Keratinocyte (primary cell): ENCODE results near the gene GMEB2. TPM values are rescaled to one million over a fixed set of nuclear protein-coding genes. Genes with fewer than 3 reads are reported as not detected.

Experiments
- DNase-seq: peaks from one replicate; pipeline ENCODE4 v3.0.0-alpha.2; 2011; ENCODE audit warnings: low read depth, missing footprints, low spot score
- FAIRE-seq: peaks from 2 replicates; lab custom pipeline; 2011; peaks lifted over from hg19 to GRCh38; lab: Jason Lieb, UNC
- H2AFZ ChIP-seq: 2 replicates; pipeline ENCODE4 v1.6.0; 2012; ENCODE audit warnings: low read length, control low read depth, inconsistent platforms; ENCODE audit not compliant: control insufficient read depth
- H3K27ac ChIP-seq: 2 replicates; pipeline ENCODE4 v1.5.1; 2011; ENCODE audit warnings: low read length; ENCODE audit not compliant: control insufficient read depth, insufficient read depth
- H3K27me3 ChIP-seq: 3 replicates; pipeline ENCODE4 v1.6.0; 2011; ENCODE audit warnings: low read length; ENCODE audit not compliant: control insufficient read depth, insufficient read depth; ENCODE audit errors: extremely low read depth
- H3K36me3 ChIP-seq, 2 experiments: 2 replicates in 1 of 2; 3 replicates in 1 of 2; pipeline ENCODE4 v1.5.1; 2011; ENCODE audit warnings: low read length in 2 of 2, mild to moderate bottlenecking in 1 of 2; ENCODE audit not compliant: control insufficient read depth in 2 of 2, insufficient read depth in 2 of 2; ENCODE audit errors: extremely low read depth in 1 of 2
- H3K4me1 ChIP-seq: 3 replicates; pipeline ENCODE4 v1.5.1; 2011; ENCODE audit warnings: low read length; ENCODE audit not compliant: control insufficient read depth, insufficient read depth; ENCODE audit errors: extremely low read depth
- H3K4me2 ChIP-seq: 3 replicates; pipeline ENCODE4 v1.6.0; 2011; ENCODE audit warnings: low read depth, low read length; ENCODE audit not compliant: control insufficient read depth, insufficient read depth; ENCODE audit errors: extremely low read depth
- H3K4me3 ChIP-seq, 3 experiments: fragments of 200-600 bp in 1 of 3; sonication (generic) in 1 of 3; 2 replicates in 2 of 3; 3 replicates in 1 of 3; pipeline ENCODE4 v1.5.1; 2011 to 2016; ENCODE audit warnings: low read length in 3 of 3, mild to moderate bottlenecking in 3 of 3, control low read depth in 2 of 3, inconsistent platforms in 1 of 3, low read depth in 1 of 3, mixed read lengths in 1 of 3, mixed run types in 1 of 3, moderate library complexity in 1 of 3; ENCODE audit not compliant: control insufficient read depth in 2 of 3, insufficient read depth in 2 of 3; ENCODE audit errors: extremely low read depth in 1 of 3
- H3K79me2 ChIP-seq: 2 replicates; pipeline ENCODE4 v1.6.0; 2012; ENCODE audit warnings: low read length; ENCODE audit not compliant: control insufficient read depth, insufficient read depth
- H3K9ac ChIP-seq: 3 replicates; pipeline ENCODE4 v1.6.0; 2011; ENCODE audit warnings: low read length; ENCODE audit not compliant: control insufficient read depth, insufficient read depth; ENCODE audit errors: extremely low read depth
- H3K9me1 ChIP-seq: 3 replicates; pipeline ENCODE4 v1.6.0; 2011; ENCODE audit warnings: low read length; ENCODE audit not compliant: control insufficient read depth, insufficient read depth; ENCODE audit errors: extremely low read depth
- H3K9me3 ChIP-seq: 2 replicates; pipeline ENCODE4 v1.5.1; 2012; ENCODE audit warnings: low read depth, low read length; ENCODE audit not compliant: control insufficient read depth
- H4K20me1 ChIP-seq: 3 replicates; pipeline ENCODE4 v1.6.0; 2011; ENCODE audit warnings: low read length; ENCODE audit not compliant: control insufficient read depth, insufficient read depth; ENCODE audit errors: extremely low read depth
- CTCF ChIP-seq, 3 experiments: IDR thresholded peaks in 1 of 3; conservative IDR thresholded peaks in 1 of 3; optimal IDR thresholded peaks in 1 of 3; 2 replicates in 2 of 3; 3 replicates in 1 of 3; pipeline versions ENCODE3 to v1.5.1; 2011; ENCODE audit warnings: low read length in 3 of 3, mild to moderate bottlenecking in 3 of 3, moderate library complexity in 2 of 3, control low read depth in 1 of 3, inconsistent platforms in 1 of 3; ENCODE audit not compliant: insufficient read depth in 2 of 3; ENCODE audit errors: extremely low read depth in 1 of 3
- EZH2 ChIP-seq: IDR thresholded peaks from one replicate; pipeline ENCODE4 v1.6.1; 2012; ENCODE audit warnings: inconsistent platforms, mild to moderate bottlenecking, low read length, moderate library complexity
- dilution Hi-C: fragments of 300-500 bp; cut with MboI; formaldehyde crosslinking; loops from one replicate; pipeline ENCODE4 v1.7.0; 2020; ENCODE audit warnings: low sequenced_read_pairs; ENCODE audit not compliant: extremely low pct_ligation_motif_present
- polyA plus RNA-seq, 5 experiments: library from polyadenylated mRNA; depleted of rRNA in 3 of 5; stranded (reverse) in 3 of 5; stranded (forward) in 1 of 5; unstranded in 1 of 5; fragments of >200 nt; gene quantifications; 1 replicate in 1 of 5; 2 replicates in 3 of 5; 3 replicates in 1 of 5; pipeline versions ENCODE4 v1.2.1 to v1.2.3, GENCODE V29; 2011 to 2012; ENCODE audit warnings: missing spikeins in 2 of 5, low read depth in 1 of 5, low replicate concordance in 1 of 5

Gene GMEB2
- polyA plus RNA-seq, 1 donor (not counting 4 experiments of a cell fraction or from before 2014, with no cell fraction given) = 5.1 TPM

- TF ChIP-seq CTCF (optimal IDR thresholded peaks at IDR 0.05 in 1 of 3, IDR thresholded peaks at IDR 0.05 in 1 of 3, conservative IDR thresholded peaks at IDR 0.05 in 1 of 3; ENCODE audit: extremely low read depth in 1 of 3, insufficient read depth in 2 of 3, low read length in 3 of 3) (no peak), EZH2 (no peak)
These were observed 81.9 kb downstream of the GMEB2 start for GRCh38 chr20:63544958-63545516.

GRCh38 chr20:63544241-63544957, 82.5 kb downstream of the GMEB2 start:
- Histone ChIP-seq H3K4me1 (peaks cover 40% of the 10 kb centered on the region), H3K9ac (no peak overlapping the region), H3K27me3 (peaks cover 3% of the 10 kb centered on the region), H3K9me1 (no peaks in the 10 kb centered on the region), H3K9me3 (no peaks in the 10 kb centered on the region), H2AFZ (no peak overlapping the region), H4K20me1 (no peaks in the 10 kb centered on the region), H3K27ac (peak overlapping the region; percentile 20), H3K4me2 (peak overlapping the region; percentile 49), H3K79me2 (no peaks in the 10 kb centered on the region), H3K4me3 (no peak overlapping the region), H3K36me3 (no peaks in the 10 kb centered on the region)
- dilution Hi-C loops = no loop called here
- TF ChIP-seq EZH2 (no peak), CTCF (optimal IDR thresholded peaks at IDR 0.05 in 1 of 3, IDR thresholded peaks at IDR 0.05 in 1 of 3, conservative IDR thresholded peaks at IDR 0.05 in 1 of 3; ENCODE audit: extremely low read depth in 1 of 3, insufficient read depth in 2 of 3, low read length in 3 of 3) (no peak)
- FAIRE-seq (no peak), DNase-seq (no peak)

More at GRCh38 chr20:63544958-63545516, 81.9 kb downstream of the GMEB2 start:
- H3K4me2 ChIP-seq = peak overlapping the region; percentile 49
- H2AFZ ChIP-seq = no peak overlapping the region
- no peaks in the 10 kb centered on the region for H3K36me3 ChIP-seq
- peak; percentile 95 for DNase-seq
- FAIRE-seq = peak; percentile 96
- H3K4me3 ChIP-seq = peak overlapping the region in 1 of 3 experiments; percentile 31
- H3K79me2 ChIP-seq = no peaks in the 10 kb centered on the region
- peak overlapping the region; percentile 67 for H3K27ac ChIP-seq
- H3K9ac ChIP-seq = peak overlapping the region; percentile 48
- H3K9me1 ChIP-seq = no peaks in the 10 kb centered on the region
- dilution Hi-C loops = no loop called here
- no peaks in the 10 kb centered on the region for H4K20me1 ChIP-seq
- no peaks in the 10 kb centered on the region for H3K9me3 ChIP-seq
- H3K4me1 ChIP-seq = peaks cover 40% of the 10 kb centered on the region
- peaks cover 3% of the 10 kb centered on the region for H3K27me3 ChIP-seq
